GM19438 (cell line): ENCODE measurements around the gene MRPL38.
A peak's percentile ranks its signal among the peaks of the same experiment; 100 is the strongest.
"Not testable (repeated sequence)": the region's sequence is repeated elsewhere in the genome, so short reads cannot be mapped to it uniquely, and the experiment has no call there.

Experiments
- ATAC-seq: cut with Tn5 transposase; IDR thresholded peaks from one replicate; pipeline ENCODE4 v1.9.1; 2021; ENCODE audit warnings: low read depth; ENCODE audit not compliant: unreplicated experiment

MRPL38 gene

GRCh38 chr17:75856062-75856756, 48.5 kb downstream of the MRPL38 start:
- no peak for ATAC-seq

- ATAC-seq: peak; percentile 82
Observed at GRCh38 chr17:75855310-75856061, 49.2 kb downstream of the MRPL38 start, which contains the start of gene WBP2. Gene WBP2, minus strand, starts transcription at chr17:75855335. Its CDS starts 38 bp downstream, at chr17:75855297.

GRCh38 chr17:75854881-75855309, 49.8 kb downstream of the MRPL38 start:
- peak; percentile 1 for ATAC-seq

GRCh38 chr17:75854101-75854748, 50.5 kb downstream of the MRPL38 start:
- no peak for ATAC-seq

- no peak for ATAC-seq
Observed at GRCh38 chr17:75853433-75853832, 51.3 kb downstream of the MRPL38 start.

GRCh38 chr17:75851693-75851991, 53.0 kb downstream of the MRPL38 start:
- ATAC-seq: not testable (repeated sequence)

- no peak for ATAC-seq
Observed at GRCh38 chr17:75850928-75851692, 53.6 kb downstream of the MRPL38 start.

- no peak for ATAC-seq
Observed at GRCh38 chr17:75849724-75850123, 55.0 kb downstream of the MRPL38 start.

GRCh38 chr17:75849279-75849646, 55.4 kb downstream of the MRPL38 start:
- no peak for ATAC-seq
